GM23338 (cell line): ENCODE data around the gene PALLD. TPM values are rescaled to one million over a fixed set of nuclear protein-coding genes. Genes with fewer than 3 reads are reported as not detected.

Source experiments
- ATAC-seq: fragments of 200-7000 bp; cut with Tn5 transposase; 3 replicates; pipeline ENCODE4 v1.9.1; 2020
- DNase-seq: peaks from one replicate; pipeline ENCODE4 v3.0.0-alpha.2; 2015; ENCODE audit warnings: low spot score
- H2AFZ ChIP-seq: fragments of 200-600 bp; sonication (generic); 2 replicates; pipeline ENCODE4 v1.8.0; 2016; ENCODE audit warnings: antibody characterized with exemption, mild to moderate bottlenecking, moderate library complexity
- H3F3A ChIP-seq: fragments of 200-600 bp; sonication (generic); replicated peaks from 2 replicates; pipeline ENCODE4 v1.8.0; 2017; ENCODE audit warnings: antibody characterized with exemption, mixed run types, low read depth
- H3K27ac ChIP-seq: fragments of 200-600 bp; sonication (generic); 2 replicates; pipeline ENCODE4 v1.6.1; 2016; ENCODE audit warnings: low read depth
- H3K27me3 ChIP-seq: fragments of 200-600 bp; sonication (generic); 2 replicates; pipeline ENCODE4 v1.8.0; 2016; ENCODE audit warnings: mild to moderate bottlenecking, mixed run types, moderate library complexity; ENCODE audit not compliant: insufficient read depth
- H3K36me3 ChIP-seq: fragments of 200-600 bp; sonication (generic); 2 replicates; pipeline ENCODE4 v1.8.0; 2016; ENCODE audit warnings: mild to moderate bottlenecking; ENCODE audit not compliant: insufficient read depth
- H3K4me1 ChIP-seq: fragments of 200-600 bp; sonication (generic); 2 replicates; pipeline ENCODE4 v1.8.0; 2016; ENCODE audit warnings: mild to moderate bottlenecking, moderate library complexity; ENCODE audit not compliant: insufficient read depth
- H3K4me2 ChIP-seq: fragments of 200-600 bp; sonication (generic); 2 replicates; pipeline ENCODE4 v1.7.1; 2017; ENCODE audit warnings: mixed run types
- H3K4me3 ChIP-seq: fragments of 200-600 bp; sonication (generic); 2 replicates; pipeline ENCODE4 v1.6.1; 2016; ENCODE audit warnings: mixed run types
- H3K79me2 ChIP-seq: fragments of 200-600 bp; sonication (generic); replicated peaks from 2 replicates; pipeline ENCODE4 v1.8.0; 2017; ENCODE audit warnings: mild to moderate bottlenecking; ENCODE audit not compliant: insufficient read depth
- H3K9me2 ChIP-seq: fragments of 200-600 bp; sonication (generic); 2 replicates; pipeline ENCODE4 v1.8.0; 2017; ENCODE audit not compliant: insufficient read depth
- H4K20me1 ChIP-seq: fragments of 200-600 bp; sonication (generic); replicated peaks from 2 replicates; pipeline ENCODE4 v1.8.0; 2017; ENCODE audit warnings: mild to moderate bottlenecking; ENCODE audit not compliant: insufficient read depth
- H3K27ac Mint-ChIP-seq: 2 replicates; pipeline ENCODE4 v1.8.0; 2020; ENCODE audit warnings: inconsistent platforms, mild to moderate bottlenecking, moderate library complexity, mixed read lengths
- H3K27me3 Mint-ChIP-seq: 3 replicates; pipeline ENCODE4 v1.8.0; 2022; ENCODE audit warnings: low read depth, mild to moderate bottlenecking, moderate library complexity, mixed read lengths, inconsistent platforms; ENCODE audit not compliant: insufficient read depth, poor library complexity
- H3K36me3 Mint-ChIP-seq: 3 replicates; pipeline ENCODE4 v1.8.0; 2021; ENCODE audit warnings: low read depth, mild to moderate bottlenecking, inconsistent platforms, moderate library complexity, mixed read lengths
- H3K4me1 Mint-ChIP-seq: 3 replicates; pipeline ENCODE4 v1.8.0; 2020; ENCODE audit warnings: mild to moderate bottlenecking, inconsistent platforms, mixed read lengths
- H3K4me3 Mint-ChIP-seq: 3 replicates; pipeline ENCODE4 v1.8.0; 2021; ENCODE audit warnings: moderate library complexity, mild to moderate bottlenecking, inconsistent platforms, mixed read lengths
- H3K9me3 Mint-ChIP-seq: 3 replicates; pipeline ENCODE4 v1.8.0; 2020; ENCODE audit warnings: moderate library complexity, mild to moderate bottlenecking, inconsistent platforms, mixed read lengths
- CREB1 ChIP-seq: fragments of 250-450 bp; sonication (Bioruptor Pico); IDR thresholded peaks from 2 replicates; pipeline ENCODE4 v1.5.0; 2020; ENCODE audit warnings: low read depth, mild to moderate bottlenecking, moderate library complexity
- CTCF ChIP-seq, 2 experiments: fragments of 200-600 bp in 1 of 2; sonication (generic) in 1 of 2; conservative IDR thresholded peaks; 2 replicates each; pipeline versions ENCODE4 v1.5.1 to v1.6.1; 2016 to 2017; ENCODE audit warnings: antibody characterized with exemption in 2 of 2, low read depth in 2 of 2, mild to moderate bottlenecking in 2 of 2, moderate library complexity in 1 of 2
- EZH2phosphoT487 ChIP-seq: fragments of 200-600 bp; sonication (generic); IDR thresholded peaks from one replicate; pipeline ENCODE4 v1.8.1; 2018; ENCODE audit warnings: antibody characterized with exemption; ENCODE audit not compliant: unreplicated experiment
- JUNB ChIP-seq: IDR thresholded peaks from one replicate; pipeline ENCODE4 v1.6.1; 2016; ENCODE audit warnings: antibody characterized with exemption; ENCODE audit not compliant: unreplicated experiment
- POLR2AphosphoS5 ChIP-seq: IDR thresholded peaks from 2 replicates; pipeline ENCODE4 v1.6.1; 2016; ENCODE audit warnings: antibody characterized with exemption, low read depth
- STAT1 ChIP-seq: IDR thresholded peaks from one replicate; pipeline ENCODE4 v1.6.1; 2016; ENCODE audit warnings: antibody characterized with exemption; ENCODE audit not compliant: unreplicated experiment
- ZNF331 ChIP-seq: fragments of 250-450 bp; sonication (Bioruptor Pico); IDR thresholded peaks from 2 replicates; pipeline ENCODE4 v1.5.0; 2020; ENCODE audit warnings: low read depth, mild to moderate bottlenecking, moderate library complexity
- polyA plus RNA-seq: library from polyadenylated mRNA; unstranded; fragments of >200 nt; fragmentation: Nextera tagmentation; extraction: Ambion mirVana; gene quantifications from 2 replicates; pipeline ENCODE4 v1.2.1, GENCODE V29; 2016
- total RNA-seq: library from RNA; depleted of rRNA; stranded (reverse); fragments of >200 nt; shearing (Covaris generic); gene quantifications from 2 replicates; pipeline ENCODE4 v1.2.3, GENCODE V29; 2014
- TF ChIP-seq, protein P1 (sequence below): IDR thresholded peaks from one replicate; pipeline ENCODE4 v1.6.1; 2018; ENCODE audit warnings: antibody characterized with exemption; ENCODE audit not compliant: unreplicated experiment
- TF ChIP-seq, protein P2 (sequence below): fragments of 250-450 bp; sonication (Bioruptor Pico); IDR thresholded peaks from 2 replicates; pipeline ENCODE4 v1.5.0; 2020; ENCODE audit warnings: mild to moderate bottlenecking, moderate library complexity

Gene PALLD
- total and polyA plus RNA-seq, 2 experiments from 2014 or later: 13.1 to 30.2 TPM

DNA sequence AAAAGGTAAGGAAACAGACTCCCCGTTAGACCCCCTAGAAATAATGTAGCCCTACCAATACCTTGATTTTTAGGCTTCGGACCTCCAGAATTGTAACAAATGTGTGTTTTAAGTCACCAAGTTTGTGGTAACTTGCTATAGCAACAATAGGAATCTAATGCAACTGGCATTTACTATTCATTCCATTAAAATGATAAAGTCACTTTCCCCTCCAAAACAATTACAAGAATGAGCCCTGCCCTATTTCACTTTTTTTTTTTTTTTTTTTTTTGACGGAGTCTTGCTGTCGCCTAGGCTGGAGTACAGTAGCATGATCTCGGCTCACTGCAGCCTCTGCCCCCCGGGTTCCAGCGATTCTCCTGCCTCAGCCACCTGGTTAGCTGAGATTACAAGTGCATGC, 13.0 kb upstream of the PALLD start:
- TF ChIP-seq CREB1 (CRISPR knock-in tag) (no peak), ZNF331 (CRISPR knock-in tag) (no peak)
- TF ChIP-seq, protein P1, sequence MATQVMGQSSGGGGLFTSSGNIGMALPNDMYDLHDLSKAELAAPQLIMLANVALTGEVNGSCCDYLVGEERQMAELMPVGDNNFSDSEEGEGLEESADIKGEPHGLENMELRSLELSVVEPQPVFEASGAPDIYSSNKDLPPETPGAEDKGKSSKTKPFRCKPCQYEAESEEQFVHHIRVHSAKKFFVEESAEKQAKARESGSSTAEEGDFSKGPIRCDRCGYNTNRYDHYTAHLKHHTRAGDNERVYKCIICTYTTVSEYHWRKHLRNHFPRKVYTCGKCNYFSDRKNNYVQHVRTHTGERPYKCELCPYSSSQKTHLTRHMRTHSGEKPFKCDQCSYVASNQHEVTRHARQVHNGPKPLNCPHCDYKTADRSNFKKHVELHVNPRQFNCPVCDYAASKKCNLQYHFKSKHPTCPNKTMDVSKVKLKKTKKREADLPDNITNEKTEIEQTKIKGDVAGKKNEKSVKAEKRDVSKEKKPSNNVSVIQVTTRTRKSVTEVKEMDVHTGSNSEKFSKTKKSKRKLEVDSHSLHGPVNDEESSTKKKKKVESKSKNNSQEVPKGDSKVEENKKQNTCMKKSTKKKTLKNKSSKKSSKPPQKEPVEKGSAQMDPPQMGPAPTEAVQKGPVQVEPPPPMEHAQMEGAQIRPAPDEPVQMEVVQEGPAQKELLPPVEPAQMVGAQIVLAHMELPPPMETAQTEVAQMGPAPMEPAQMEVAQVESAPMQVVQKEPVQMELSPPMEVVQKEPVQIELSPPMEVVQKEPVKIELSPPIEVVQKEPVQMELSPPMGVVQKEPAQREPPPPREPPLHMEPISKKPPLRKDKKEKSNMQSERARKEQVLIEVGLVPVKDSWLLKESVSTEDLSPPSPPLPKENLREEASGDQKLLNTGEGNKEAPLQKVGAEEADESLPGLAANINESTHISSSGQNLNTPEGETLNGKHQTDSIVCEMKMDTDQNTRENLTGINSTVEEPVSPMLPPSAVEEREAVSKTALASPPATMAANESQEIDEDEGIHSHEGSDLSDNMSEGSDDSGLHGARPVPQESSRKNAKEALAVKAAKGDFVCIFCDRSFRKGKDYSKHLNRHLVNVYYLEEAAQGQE: no peak
- H3K79me2 ChIP-seq: no peaks in the 10 kb centered on the region
- Mint-ChIP-seq H3K4me3 (no peak overlapping the region), H3K9me3 (no peaks in the 10 kb centered on the region), H3K27me3 (peaks cover 4% of the 10 kb centered on the region), H3K36me3 (no peaks in the 10 kb centered on the region), H3K27ac (no peak overlapping the region), H3K4me1 (peaks cover 11% of the 10 kb centered on the region; the same call in 2 of the 3 replicates)
- ATAC-seq (no peak), DNase-seq (no peak)
- H3K9me2 ChIP-seq: no peaks in the 10 kb centered on the region
- peaks cover 17% of the 10 kb centered on the region for H3K27me3 ChIP-seq
- H2AFZ ChIP-seq: no peak overlapping the region
- H3K36me3 ChIP-seq: no peaks in the 10 kb centered on the region
- no peaks in the 10 kb centered on the region for H4K20me1 ChIP-seq
- no peak overlapping the region for H3K27ac ChIP-seq
- no peak overlapping the region for H3K4me2 ChIP-seq
- H3F3A ChIP-seq: no peaks in the 10 kb centered on the region
- H3K4me3 ChIP-seq: no peak overlapping the region
- no peaks in the 10 kb centered on the region for H3K4me1 ChIP-seq

DNA sequence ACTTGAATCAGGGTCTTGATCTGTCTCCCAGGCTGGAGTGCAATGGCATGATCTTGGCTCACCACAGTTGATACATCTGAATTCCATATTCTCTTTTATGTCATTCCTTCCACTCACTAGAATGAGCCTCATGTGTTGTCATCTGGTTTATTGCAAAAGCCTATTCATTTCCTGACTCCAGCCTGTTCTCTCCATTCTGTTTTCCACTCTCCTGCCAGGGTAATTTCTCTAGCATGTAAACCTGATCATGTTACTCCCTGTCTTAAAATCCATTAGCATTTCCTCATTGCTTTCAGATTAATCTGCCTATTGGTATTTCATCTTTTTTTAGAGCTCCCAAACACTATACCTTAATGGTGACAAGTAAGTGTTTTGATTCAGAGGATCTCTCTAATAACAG, 12.2 kb upstream of the PALLD start:
- H3K36me3 Mint-ChIP-seq: no peaks in the 10 kb centered on the region
- H2AFZ ChIP-seq: no peak overlapping the region
- H4K20me1 ChIP-seq: no peaks in the 10 kb centered on the region
- H3K9me3 Mint-ChIP-seq: no peaks in the 10 kb centered on the region
- H3K79me2 ChIP-seq: no peaks in the 10 kb centered on the region
- H3K36me3 ChIP-seq: no peaks in the 10 kb centered on the region
- no peak overlapping the region for H3K4me2 ChIP-seq
- no peaks in the 10 kb centered on the region for H3F3A ChIP-seq
- ATAC-seq (no peak), DNase-seq (no peak)
- H3K4me1 ChIP-seq: no peaks in the 10 kb centered on the region
- peaks cover 11% of the 10 kb centered on the region; the same call in 2 of the 3 replicates for H3K4me1 Mint-ChIP-seq
- H3K9me2 ChIP-seq: no peaks in the 10 kb centered on the region
- no peak overlapping the region for H3K27ac Mint-ChIP-seq
- H3K27ac ChIP-seq: no peak overlapping the region
- H3K27me3 Mint-ChIP-seq: peaks cover 2% of the 10 kb centered on the region
- H3K4me3 ChIP-seq: no peak overlapping the region
- H3K4me3 Mint-ChIP-seq: no peak overlapping the region
- H3K27me3 ChIP-seq: peaks cover 10% of the 10 kb centered on the region
- no peak for TF ChIP-seq POLR2AphosphoS5
- TF ChIP-seq, protein P2, sequence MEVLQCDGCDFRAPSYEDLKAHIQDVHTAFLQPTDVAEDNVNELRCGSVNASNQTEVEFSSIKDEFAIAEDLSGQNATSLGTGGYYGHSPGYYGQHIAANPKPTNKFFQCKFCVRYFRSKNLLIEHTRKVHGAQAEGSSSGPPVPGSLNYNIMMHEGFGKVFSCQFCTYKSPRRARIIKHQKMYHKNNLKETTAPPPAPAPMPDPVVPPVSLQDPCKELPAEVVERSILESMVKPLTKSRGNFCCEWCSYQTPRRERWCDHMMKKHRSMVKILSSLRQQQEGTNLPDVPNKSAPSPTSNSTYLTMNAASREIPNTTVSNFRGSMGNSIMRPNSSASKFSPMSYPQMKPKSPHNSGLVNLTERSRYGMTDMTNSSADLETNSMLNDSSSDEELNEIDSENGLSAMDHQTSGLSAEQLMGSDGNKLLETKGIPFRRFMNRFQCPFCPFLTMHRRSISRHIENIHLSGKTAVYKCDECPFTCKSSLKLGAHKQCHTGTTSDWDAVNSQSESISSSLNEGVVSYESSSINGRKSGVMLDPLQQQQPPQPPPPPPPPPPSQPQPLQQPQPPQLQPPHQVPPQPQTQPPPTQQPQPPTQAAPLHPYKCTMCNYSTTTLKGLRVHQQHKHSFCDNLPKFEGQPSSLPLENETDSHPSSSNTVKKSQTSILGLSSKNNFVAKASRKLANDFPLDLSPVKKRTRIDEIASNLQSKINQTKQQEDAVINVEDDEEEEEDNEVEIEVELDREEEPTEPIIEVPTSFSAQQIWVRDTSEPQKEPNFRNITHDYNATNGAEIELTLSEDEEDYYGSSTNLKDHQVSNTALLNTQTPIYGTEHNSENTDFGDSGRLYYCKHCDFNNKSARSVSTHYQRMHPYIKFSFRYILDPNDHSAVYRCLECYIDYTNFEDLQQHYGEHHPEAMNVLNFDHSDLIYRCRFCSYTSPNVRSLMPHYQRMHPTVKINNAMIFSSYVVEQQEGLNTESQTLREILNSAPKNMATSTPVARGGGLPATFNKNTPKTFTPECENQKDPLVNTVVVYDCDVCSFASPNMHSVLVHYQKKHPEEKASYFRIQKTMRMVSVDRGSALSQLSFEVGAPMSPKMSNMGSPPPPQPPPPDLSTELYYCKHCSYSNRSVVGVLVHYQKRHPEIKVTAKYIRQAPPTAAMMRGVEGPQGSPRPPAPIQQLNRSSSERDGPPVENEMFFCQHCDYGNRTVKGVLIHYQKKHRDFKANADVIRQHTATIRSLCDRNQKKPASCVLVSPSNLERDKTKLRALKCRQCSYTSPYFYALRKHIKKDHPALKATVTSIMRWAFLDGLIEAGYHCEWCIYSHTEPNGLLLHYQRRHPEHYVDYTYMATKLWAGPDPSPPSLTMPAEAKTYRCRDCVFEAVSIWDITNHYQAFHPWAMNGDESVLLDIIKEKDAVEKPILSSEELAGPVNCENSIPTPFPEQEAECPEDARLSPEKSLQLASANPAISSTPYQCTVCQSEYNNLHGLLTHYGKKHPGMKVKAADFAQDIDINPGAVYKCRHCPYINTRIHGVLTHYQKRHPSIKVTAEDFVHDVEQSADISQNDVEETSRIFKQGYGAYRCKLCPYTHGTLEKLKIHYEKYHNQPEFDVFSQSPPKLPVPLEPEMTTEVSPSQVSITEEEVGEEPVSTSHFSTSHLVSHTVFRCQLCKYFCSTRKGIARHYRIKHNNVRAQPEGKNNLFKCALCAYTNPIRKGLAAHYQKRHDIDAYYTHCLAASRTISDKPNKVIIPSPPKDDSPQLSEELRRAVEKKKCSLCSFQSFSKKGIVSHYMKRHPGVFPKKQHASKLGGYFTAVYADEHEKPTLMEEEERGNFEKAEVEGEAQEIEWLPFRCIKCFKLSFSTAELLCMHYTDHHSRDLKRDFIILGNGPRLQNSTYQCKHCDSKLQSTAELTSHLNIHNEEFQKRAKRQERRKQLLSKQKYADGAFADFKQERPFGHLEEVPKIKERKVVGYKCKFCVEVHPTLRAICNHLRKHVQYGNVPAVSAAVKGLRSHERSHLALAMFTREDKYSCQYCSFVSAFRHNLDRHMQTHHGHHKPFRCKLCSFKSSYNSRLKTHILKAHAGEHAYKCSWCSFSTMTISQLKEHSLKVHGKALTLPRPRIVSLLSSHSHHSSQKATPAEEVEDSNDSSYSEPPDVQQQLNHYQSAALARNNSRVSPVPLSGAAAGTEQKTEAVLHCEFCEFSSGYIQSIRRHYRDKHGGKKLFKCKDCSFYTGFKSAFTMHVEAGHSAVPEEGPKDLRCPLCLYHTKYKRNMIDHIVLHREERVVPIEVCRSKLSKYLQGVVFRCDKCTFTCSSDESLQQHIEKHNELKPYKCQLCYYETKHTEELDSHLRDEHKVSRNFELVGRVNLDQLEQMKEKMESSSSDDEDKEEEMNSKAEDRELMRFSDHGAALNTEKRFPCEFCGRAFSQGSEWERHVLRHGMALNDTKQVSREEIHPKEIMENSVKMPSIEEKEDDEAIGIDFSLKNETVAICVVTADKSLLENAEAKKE (CRISPR knock-in tag): no peak
- TF ChIP-seq STAT1: no peak
- TF ChIP-seq EZH2phosphoT487: no peak
- no peak for TF ChIP-seq JUNB
- TF ChIP-seq ZNF331 (CRISPR knock-in tag): no peak
- no peak for TF ChIP-seq CTCF (conservative IDR thresholded peaks at IDR 0.05; ENCODE audit: low read depth in 2 of 2)
